Fibroblast of lung (primary cell): Measurements from ENCODE around the gene CCDC142. TPM values are rescaled to one million over a fixed set of nuclear protein-coding genes. Genes with fewer than 3 reads are reported as not detected.
A peak's percentile ranks its signal among the peaks of the same experiment; 100 is the strongest.

ENCODE experiments used
- DNase-seq, 2 donors: peaks; one replicate each; pipeline versions ENCODE4 v3.0.0 to v3.0.0-alpha.2; 2010; ENCODE audit warnings: low read depth in 2 of 2
- H2AFZ ChIP-seq: 2 replicates; pipeline ENCODE4 v1.5.1; 2012; ENCODE audit warnings: low read length, control low read depth, inconsistent platforms
- H3K27ac ChIP-seq: 2 replicates; pipeline ENCODE4 v1.5.1; 2011; ENCODE audit warnings: low read length, control low read depth; ENCODE audit not compliant: insufficient read depth
- H3K27me3 ChIP-seq: 2 replicates; pipeline ENCODE4 v1.5.1; 2011; ENCODE audit warnings: mild to moderate bottlenecking, low read length; ENCODE audit not compliant: control insufficient read depth, insufficient read depth
- H3K36me3 ChIP-seq: 2 replicates; pipeline ENCODE4 v1.5.1; 2011; ENCODE audit warnings: low read length; ENCODE audit not compliant: control insufficient read depth, insufficient read depth
- H3K4me1 ChIP-seq: 2 replicates; pipeline ENCODE4 v1.5.1; 2011; ENCODE audit warnings: low read length; ENCODE audit not compliant: control insufficient read depth, insufficient read depth; ENCODE audit errors: extremely low read depth
- H3K4me2 ChIP-seq: 2 replicates; pipeline ENCODE4 v1.5.1; 2011; ENCODE audit warnings: low read length, control low read depth; ENCODE audit not compliant: insufficient read depth; ENCODE audit errors: extremely low read depth
- H3K4me3 ChIP-seq, 4 experiments: fragments of 200-600 bp in 1 of 4; sonication (generic) in 1 of 4; replicated peaks in 1 of 4; 2 replicates each; pipeline ENCODE4 v1.5.1; 2011 to 2016; ENCODE audit warnings: low read length in 4 of 4, low read depth in 3 of 4, mild to moderate bottlenecking in 3 of 4, control low read depth in 2 of 4, inconsistent platforms in 1 of 4, mixed read lengths in 1 of 4; ENCODE audit not compliant: insufficient read depth in 1 of 4; ENCODE audit errors: control extremely low read depth in 1 of 4
- H3K79me2 ChIP-seq: 2 replicates; pipeline ENCODE4 v1.5.1; 2012; ENCODE audit warnings: mild to moderate bottlenecking, low read length, inconsistent platforms; ENCODE audit not compliant: control insufficient read depth, insufficient read depth
- H3K9ac ChIP-seq: 2 replicates; pipeline ENCODE4 v1.5.1; 2011; ENCODE audit warnings: mild to moderate bottlenecking, low read length, control low read depth; ENCODE audit not compliant: insufficient read depth
- H3K9me3 ChIP-seq: 2 replicates; pipeline ENCODE4 v1.5.1; 2012; ENCODE audit warnings: low read depth, low read length; ENCODE audit not compliant: control insufficient read depth, insufficient read depth
- H4K20me1 ChIP-seq: 2 replicates; pipeline ENCODE4 v1.5.1; 2011; ENCODE audit warnings: low read length; ENCODE audit not compliant: control insufficient read depth, insufficient read depth; ENCODE audit errors: extremely low read depth
- CTCF ChIP-seq, 2 donors: IDR thresholded peaks in 1 of 2; conservative IDR thresholded peaks in 1 of 2; 1 replicate in 1 of 2; 2 replicates in 1 of 2; pipeline ENCODE4 v1.5.1; 2011 to 2012; ENCODE audit warnings: low read length in 2 of 2, control low read depth in 1 of 2, inconsistent platforms in 1 of 2, low read depth in 1 of 2, mild to moderate bottlenecking in 1 of 2
- EZH2 ChIP-seq: IDR thresholded peaks from 2 replicates; pipeline ENCODE4 v1.5.1; 2012; ENCODE audit warnings: low read length, control low read depth, mild to moderate bottlenecking; ENCODE audit errors: missing control alignments
- polyA minus RNA-seq: library from RNA; depleted of rRNA, polyadenylated mRNA; stranded (reverse); fragments of >200 nt; gene quantifications from 2 replicates; pipeline ENCODE4 v1.2.3, GENCODE V29; 2011; ENCODE audit warnings: low replicate concordance
- polyA plus RNA-seq, 2 donors: library from polyadenylated mRNA; depleted of rRNA in 1 of 2; stranded (reverse) in 1 of 2; unstranded in 1 of 2; fragments of >200 nt; gene quantifications; 2 replicates each; pipeline ENCODE4 v1.2.1, GENCODE V29; 2011 to 2012; ENCODE audit warnings: missing spikeins in 1 of 2
- total RNA-seq: library from RNA; depleted of rRNA; stranded (reverse); fragments of >200 nt; gene quantifications from 2 replicates; pipeline ENCODE4 v1.2.1, GENCODE V29; 2014

Gene CCDC142, protein sequence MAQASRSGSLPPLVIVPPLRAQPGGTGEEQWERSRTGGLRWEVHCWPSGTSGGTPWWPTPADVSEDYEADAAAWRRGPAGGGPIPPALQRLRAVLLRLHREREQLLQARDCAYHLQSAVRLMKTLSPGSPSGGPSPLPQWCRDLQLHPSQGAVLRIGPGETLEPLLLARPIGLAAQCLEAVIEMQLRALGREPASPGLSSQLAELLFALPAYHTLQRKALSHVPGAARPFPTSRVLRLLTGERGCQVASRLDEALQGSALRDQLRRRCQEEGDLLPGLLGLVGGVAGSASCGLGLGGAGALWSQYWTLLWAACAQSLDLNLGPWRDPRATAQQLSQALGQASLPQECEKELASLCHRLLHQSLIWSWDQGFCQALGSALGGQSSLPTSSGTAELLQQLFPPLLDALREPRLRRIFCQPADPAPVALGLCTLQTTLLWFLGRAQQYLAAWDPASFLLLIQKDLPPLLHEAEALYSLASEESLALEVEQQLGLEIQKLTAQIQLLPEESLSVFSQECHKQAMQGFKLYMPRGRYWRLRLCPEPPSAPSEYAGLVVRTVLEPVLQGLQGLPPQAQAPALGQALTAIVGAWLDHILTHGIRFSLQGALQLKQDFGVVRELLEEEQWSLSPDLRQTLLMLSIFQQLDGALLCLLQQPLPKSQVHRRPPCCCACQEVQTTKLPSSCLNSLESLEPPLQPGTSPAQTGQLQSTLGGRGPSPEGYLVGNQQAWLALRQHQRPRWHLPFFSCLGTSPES
- 18.5 and 21.3 TPM in 2 replicates for total RNA-seq
- polyA plus RNA-seq, result 3.8 and 5.3 TPM in 2 replicates
- polyA plus RNA-seq (2012), result 3.7 and 3.9 TPM in 2 replicates
- 23.6 and 33.5 TPM in 2 replicates for polyA minus RNA-seq

- Histone ChIP-seq H3K79me2 (peaks cover 24% of the 10 kb centered on the region), H3K36me3 (peaks cover 8% of the 10 kb centered on the region), H3K27me3 (no peaks in the 10 kb centered on the region), H3K4me1 (peaks cover 11% of the 10 kb centered on the region), H3K9ac (peak within 1 kb of the TSS; percentile 74), H3K4me3 (peak within 1 kb of the TSS; percentile 74 to 99 (median 86)), H2AFZ (peak within 1 kb of the TSS; percentile 99), H3K4me2 (peak within 1 kb of the TSS; percentile 98), H3K27ac (peak within 1 kb of the TSS; percentile 85), H3K9me3 (no peaks in the 10 kb centered on the region), H4K20me1 (no peaks in the 10 kb centered on the region)
- peak; percentile 85 to 89 for TF ChIP-seq CTCF (conservative IDR thresholded peaks at IDR 0.05 in 1 of 2, IDR thresholded peaks at IDR 0.05 in 1 of 2; ENCODE audit: low read depth in 1 of 2, low read length in 2 of 2)
- no peak for TF ChIP-seq EZH2
- DNase-seq, result peak; percentile 93 to 96
Measured at GRCh38 chr2:74482801-74483674, at the start of gene CCDC142, which contains the start of gene TTC31. CCDC142 (minus strand) TSS chr2:74482998; CDS start chr2:74482837, 161 bp downstream. TTC31 (plus strand) TSS chr2:74483081; CDS start chr2:74483096, 15 bp downstream.

- TF ChIP-seq EZH2 (no peak), CTCF (conservative IDR thresholded peaks at IDR 0.05 in 1 of 2, IDR thresholded peaks at IDR 0.05 in 1 of 2; ENCODE audit: low read depth in 1 of 2, low read length in 2 of 2) (peak in 1 of 2 donors; percentile 30)
- no peaks in the 10 kb centered on the region for H3K9me3 ChIP-seq
- H3K27ac ChIP-seq, result no peak overlapping the region
- no peak overlapping the region for H3K9ac ChIP-seq
- no peaks in the 10 kb centered on the region for H4K20me1 ChIP-seq
- H3K4me2 ChIP-seq, result no peak overlapping the region
- H3K4me1 ChIP-seq, result peaks cover 7% of the 10 kb centered on the region
- H3K36me3 ChIP-seq, result peaks cover 14% of the 10 kb centered on the region
- no peak overlapping the region for H2AFZ ChIP-seq
- no peaks in the 10 kb centered on the region for H3K27me3 ChIP-seq
- DNase-seq, result peak in 1 of 2 donors; percentile 76
- no peak overlapping the region for H3K4me3 ChIP-seq
- H3K79me2 ChIP-seq, result peaks cover 23% of the 10 kb centered on the region
Measured at GRCh38 chr2:74532222-74532621, 49.4 kb upstream of the CCDC142 start.
